ENCODE measurements around the gene PFAS.

Gene PFAS

GRCh38 chr17:8288336-8289102 lies 39.4 kb downstream of the PFAS start, which contains the start of gene RANGRF:
TSS of gene RANGRF (plus strand) at chr17:8288670. CDS start at chr17:8288789, 119 bp downstream.
- TF ChIP-seq CTCF (IDR thresholded peaks at IDR 0.05; ENCODE audit: borderline replicate concordance, control extremely low read depth, extremely low read depth, insufficient read depth, missing control alignments), result no peak
- peak; percentile 95 for DNase-seq (ENCODE audit: low spot score)
- in situ Hi-C loops (cut with MboI; ENCODE audit: low sequenced_read_pairs, unreplicated experiment), result no loop called here

- DNase-seq (ENCODE audit: low spot score), result no peak
- no peak for TF ChIP-seq CTCF (IDR thresholded peaks at IDR 0.05; ENCODE audit: borderline replicate concordance, control extremely low read depth, extremely low read depth, insufficient read depth, missing control alignments)
- in situ Hi-C loops (cut with MboI; ENCODE audit: low sequenced_read_pairs, unreplicated experiment), result no loop called here
Observed at GRCh38 chr17:8289103-8289397, 40.0 kb downstream of the PFAS start.

GRCh38 chr17:8290043-8290442 lies 41.0 kb downstream of the PFAS start:
- TF ChIP-seq CTCF (IDR thresholded peaks at IDR 0.05; ENCODE audit: borderline replicate concordance, control extremely low read depth, extremely low read depth, insufficient read depth, missing control alignments), result no peak
- no peak for DNase-seq (ENCODE audit: low spot score)

GRCh38 chr17:8292639-8293395 lies 43.7 kb downstream of the PFAS start:
- no peak for DNase-seq (ENCODE audit: low spot score)
- in situ Hi-C loops (cut with MboI; ENCODE audit: low sequenced_read_pairs, unreplicated experiment), result no loop called here
- no peak for TF ChIP-seq CTCF (IDR thresholded peaks at IDR 0.05; ENCODE audit: borderline replicate concordance, control extremely low read depth, extremely low read depth, insufficient read depth, missing control alignments)

More at GRCh38 chr17:8290043-8290442, 41.0 kb downstream of the PFAS start:
- in situ Hi-C loops (cut with MboI; ENCODE audit: low sequenced_read_pairs, unreplicated experiment), result no loop called here

- no peak for TF ChIP-seq CTCF (IDR thresholded peaks at IDR 0.05; ENCODE audit: borderline replicate concordance, control extremely low read depth, extremely low read depth, insufficient read depth, missing control alignments)
- no peak for DNase-seq (ENCODE audit: low spot score)
- in situ Hi-C loops (cut with MboI; ENCODE audit: low sequenced_read_pairs, unreplicated experiment), result no loop called here
Observed at GRCh38 chr17:8294361-8294760, 45.3 kb downstream of the PFAS start.

GRCh38 chr17:8294814-8295316 lies 45.8 kb downstream of the PFAS start:
- no peak for TF ChIP-seq CTCF (IDR thresholded peaks at IDR 0.05; ENCODE audit: borderline replicate concordance, control extremely low read depth, extremely low read depth, insufficient read depth, missing control alignments)
- in situ Hi-C loops (cut with MboI; ENCODE audit: low sequenced_read_pairs, unreplicated experiment), result no loop called here
- DNase-seq (ENCODE audit: low spot score), result no peak

Data from GM13976 (cell line).